A549 (cell line): ENCODE results near the gene TOM1L1. TPM values are rescaled to one million over a fixed set of nuclear protein-coding genes. Genes with fewer than 3 reads are reported as not detected.

Source experiments
- ATAC-seq, 2 experiments: fragments of 200-7000 bp in 1 of 2; fragments of >200 bp in 1 of 2; cut with Nextera tagmentation in 1 of 2; cut with Tn5 transposase in 1 of 2; 3 replicates each; pipeline versions ENCODE4 v1.8.0 to v1.9.1; 2018 to 2020; ENCODE audit warnings: mild to moderate bottlenecking in 1 of 2, moderate library complexity in 1 of 2
- CTCF ChIA-PET: fragments of 300-600 bp; sonication (Branson Sonifier 250); formaldehyde crosslinking; extraction: SDS; loops from one replicate; lab custom pipeline; 2021; ENCODE audit warnings: antibody characterized with exemption, inconsistent platforms; lab: Yijun Ruan, JAX
- POLR2A ChIA-PET: fragments of 350-600 bp; formaldehyde crosslinking; extraction: SDS; loops from one replicate; lab custom pipeline; 2021; ENCODE audit warnings: antibody characterized with exemption, inconsistent platforms; lab: Yijun Ruan, JAX
- DNase-seq, 2 experiments: peaks; one replicate each; pipeline versions ENCODE4 v3.0.0 to v3.0.0-alpha.2; 2011 to 2016; ENCODE audit warnings: low read depth in 1 of 2, low spot score in 1 of 2
- FAIRE-seq: peaks from 2 replicates; lab custom pipeline; 2011; peaks lifted over from hg19 to GRCh38; lab: Jason Lieb, UNC
- H3K27ac ChIP-seq, 2 experiments: fragments of >200 bp; sonication (Bioruptor Twin); formaldehyde crosslinking; 3 replicates each; pipeline ENCODE4 v1.5.1; 2016 to 2017
- H3K4me1 ChIP-seq: fragments of >200 bp; sonication (Bioruptor Twin); formaldehyde crosslinking; 3 replicates; pipeline ENCODE4 v1.6.1; 2016
- H3K4me2 ChIP-seq: fragments of >200 bp; sonication (Bioruptor Twin); formaldehyde crosslinking; 3 replicates; pipeline ENCODE4 v1.6.1; 2016
- H3K4me3 ChIP-seq: fragments of >200 bp; sonication (Bioruptor Twin); formaldehyde crosslinking; 3 replicates; pipeline ENCODE4 v1.5.1; 2016
- H3K9me3 ChIP-seq: fragments of >200 bp; sonication (Bioruptor Twin); formaldehyde crosslinking; 3 replicates; pipeline ENCODE4 v1.6.1; 2016
- ATOH8 ChIP-seq: fragments of 250-450 bp; sonication (Bioruptor Pico); IDR thresholded peaks from 2 replicates; pipeline ENCODE4 v1.5.0; 2020; ENCODE audit warnings: low read depth, mild to moderate bottlenecking, moderate library complexity
- CBX2 ChIP-seq: fragments of 200-600 bp; sonication (generic); IDR thresholded peaks from 2 replicates; pipeline ENCODE4 v1.6.1; 2016; ENCODE audit warnings: low read depth, mild to moderate bottlenecking, borderline replicate concordance
- CBX8 ChIP-seq: fragments of 200-600 bp; sonication (generic); IDR thresholded peaks from 2 replicates; pipeline ENCODE4 v1.6.1; 2016
- CHD2 ChIP-seq: fragments of 150-350 bp; IDR thresholded peaks from 2 replicates; pipeline ENCODE4 v1.6.1; 2014; ENCODE audit warnings: low read length; ENCODE audit not compliant: partially characterized antibody
- CHD4 ChIP-seq: fragments of 200-600 bp; sonication (generic); IDR thresholded peaks from 2 replicates; pipeline ENCODE4 v1.6.1; 2016; ENCODE audit warnings: antibody characterized with exemption, mild to moderate bottlenecking, borderline replicate concordance
- EHMT2 ChIP-seq: fragments of 200-600 bp; sonication (generic); IDR thresholded peaks from 2 replicates; pipeline ENCODE4 v1.6.1; 2016; ENCODE audit warnings: antibody characterized with exemption, low read depth, mild to moderate bottlenecking, moderate library complexity
- ELK1 ChIP-seq: fragments of 150-350 bp; IDR thresholded peaks from 2 replicates; pipeline ENCODE4 v1.6.1; 2014; ENCODE audit warnings: low read depth, mild to moderate bottlenecking, low read length
- ESRRA ChIP-seq: fragments of 150-350 bp; IDR thresholded peaks from 2 replicates; pipeline ENCODE4 v1.6.1; 2014; ENCODE audit warnings: mild to moderate bottlenecking, low read length, borderline replicate concordance
- FOXS1 ChIP-seq: fragments of 250-450 bp; sonication (Bioruptor Pico); IDR thresholded peaks from 2 replicates; pipeline ENCODE4 v1.5.0; 2020; ENCODE audit warnings: mild to moderate bottlenecking, moderate library complexity
- GATA3 ChIP-seq: IDR thresholded peaks from 2 replicates; pipeline ENCODE4 v1.6.1; 2012; ENCODE audit warnings: borderline replicate concordance
- HDAC2 ChIP-seq: fragments of 200-600 bp; sonication (generic); IDR thresholded peaks from 2 replicates; pipeline ENCODE4 v1.6.1; 2016
- HES2 ChIP-seq: fragments of >200 bp; sonication (Bioruptor Twin); formaldehyde crosslinking; IDR thresholded peaks from 2 replicates; pipeline ENCODE4 v1.6.1; 2016
- HOXA7 ChIP-seq: fragments of 250-450 bp; sonication (Bioruptor Pico); IDR thresholded peaks from 2 replicates; pipeline ENCODE4 v1.5.0; 2020; ENCODE audit warnings: mild to moderate bottlenecking, moderate library complexity
- JUN ChIP-seq, 2 experiments: fragments of >200 bp; sonication (Bioruptor Twin); formaldehyde crosslinking; IDR thresholded peaks; 2 replicates in 1 of 2; 3 replicates in 1 of 2; pipeline ENCODE4 v1.6.1; 2016 to 2017
- JUNB ChIP-seq: fragments of >200 bp; sonication (Bioruptor Twin); formaldehyde crosslinking; IDR thresholded peaks from 2 replicates; pipeline ENCODE4 v1.6.1; 2016
- MAFK ChIP-seq: fragments of 450-650 bp; IDR thresholded peaks from 2 replicates; pipeline ENCODE4 v1.6.1; 2014; ENCODE audit not compliant: partially characterized antibody
- NR3C1 ChIP-seq: fragments of >200 bp; sonication (Bioruptor Twin); formaldehyde crosslinking; IDR thresholded peaks from 3 replicates; pipeline ENCODE4 v1.6.1; 2017
- POLR2A ChIP-seq: IDR thresholded peaks from 2 replicates; pipeline ENCODE4 v1.6.1; 2012; ENCODE audit warnings: mild to moderate bottlenecking, low read length
- POLR2AphosphoS2 ChIP-seq: conservative IDR thresholded peaks from 2 replicates; pipeline ENCODE4 v1.6.1; 2012; ENCODE audit warnings: low read length, improper control_type of control experiment, inconsistent platforms
- RFX5 ChIP-seq: fragments of 450-650 bp; IDR thresholded peaks from 2 replicates; pipeline ENCODE4 v1.7.1; 2014; ENCODE audit warnings: antibody characterized with exemption, mild to moderate bottlenecking, moderate library complexity
- TFCP2L1 ChIP-seq: fragments of 250-450 bp; sonication (Bioruptor Pico); IDR thresholded peaks from 2 replicates; pipeline ENCODE4 v1.5.0; 2021; ENCODE audit warnings: mild to moderate bottlenecking
- USF2 ChIP-seq: fragments of 450-650 bp; IDR thresholded peaks from 2 replicates; pipeline ENCODE4 v1.6.1; 2014; ENCODE audit warnings: antibody characterized with exemption
- ZFP36 ChIP-seq: fragments of 450-650 bp; IDR thresholded peaks from 2 replicates; pipeline ENCODE4 v1.6.1; 2014; ENCODE audit warnings: borderline replicate concordance; ENCODE audit not compliant: partially characterized antibody
- WGBS: methylation state at CpG from one replicate; pipeline ENCODE4 v1.1.6; 2017; ENCODE audit errors: missing lambda C conversion rate; 5-methylcytosine and 5-hydroxymethylcytosine counted together
- polyA plus RNA-seq, 4 experiments: library from polyadenylated mRNA; depleted of rRNA in 3 of 4; stranded (reverse); fragments of >200 nt; fragmentation: RNase III in 1 of 4; extraction: RNeasy Plus Mini Kit Qiagen cat#74134 plus additional on column Dnase treatment in 1 of 4; gene quantifications; 2 replicates in 3 of 4; 3 replicates in 1 of 4; pipeline ENCODE4 v1.2.3, GENCODE V29; 2011 to 2017

Gene TOM1L1
- polyA plus RNA-seq, 2 of the 4 experiments (the other 2 are of a cell fraction) = 53.4 to 117 TPM

- DNase-seq (no peak), FAIRE-seq (no peak), ATAC-seq (no peak)
- 93% methylated on average over 2 of the region's 2 CpGs for WGBS
- Histone ChIP-seq H3K4me2 (no peak overlapping the region), H3K4me1 (no peaks in the 10 kb centered on the region), H3K27ac (no peak overlapping the region), H3K9me3 (no peaks in the 10 kb centered on the region), H3K4me3 (no peak overlapping the region)
- TF ChIP-seq ELK1 (no peak), CBX2 (no peak), CHD2 (no peak), ZFP36 (no peak), HOXA7 (CRISPR knock-in tag) (no peak), POLR2A (no peak), USF2 (no peak), FOXS1 (CRISPR knock-in tag) (no peak), JUNB (no peak), TFCP2L1 (no peak)
- ChIA-PET CTCF (interaction anchor here (0.6 to 1.2 kb wide), 3 partner anchors 9 to 1356 kb away, joined by 3 to 4 read pairs (median 3); no protein-coding TSS in a partner anchor), POLR2A (no interaction called here)
Observed at GRCh38 chr17:54909766-54910165, 9.1 kb downstream of the TOM1L1 start.

GRCh38 chr17:54916721-54917120 is 16.1 kb downstream of the TOM1L1 start:
- Histone ChIP-seq H3K4me3 (no peak overlapping the region), H3K9me3 (peaks cover 15% of the 10 kb centered on the region), H3K27ac (no peak overlapping the region), H3K4me2 (no peak overlapping the region), H3K4me1 (no peaks in the 10 kb centered on the region)
- FAIRE-seq = no peak
- CTCF ChIA-PET = interaction anchor here (0.9 kb wide), 1 partner anchor 13 kb away, joined by 3 read pairs; no protein-coding TSS in a partner anchor
- no peak for ATAC-seq
- 94% methylated on average over 2 of the region's 2 CpGs for WGBS
- no peak for DNase-seq
- TF ChIP-seq HES2 (no peak), CBX8 (no peak), NR3C1 (no peak), JUNB (no peak)
- POLR2A ChIA-PET = no interaction called here

- Histone ChIP-seq H3K9me3 (peaks cover 15% of the 10 kb centered on the region), H3K27ac (no peak overlapping the region)
- no peak for TF ChIP-seq EHMT2
- no peak for TF ChIP-seq GATA3
- no peak for TF ChIP-seq CHD4
- no peak for TF ChIP-seq HDAC2
- TF ChIP-seq MAFK = no peak
- no peak for TF ChIP-seq JUN (IDR thresholded peaks at IDR 0.05)
- no peak for TF ChIP-seq HES2
- TF ChIP-seq RFX5 = no peak
- TF ChIP-seq ATOH8 = no peak
- no peak for TF ChIP-seq ELK1
- TF ChIP-seq NR3C1 = no peak
- TF ChIP-seq ESRRA = no peak
- TF ChIP-seq POLR2AphosphoS2 = no peak
- TF ChIP-seq CBX2 = no peak
- TF ChIP-seq, all 56 proteins: peak for 0
- Histone ChIP-seq H3K4me1 (no peaks in the 10 kb centered on the region), H3K4me3 (no peak overlapping the region), H3K4me2 (no peak overlapping the region)
- no peak for DNase-seq
- ATAC-seq = no peak
- ChIA-PET POLR2A (no interaction called here), CTCF (interaction anchor here (1.2 kb wide), 1 partner anchor 9 kb away, joined by 3 read pairs; no protein-coding TSS in a partner anchor)
- FAIRE-seq = no peak
Observed at GRCh38 chr17:54919425-54919824, 18.8 kb downstream of the TOM1L1 start.
